ENCODE measurements around the gene ZNF865.

GRCh38 chr19:55621205-55621672, 15.8 kb downstream of the ZNF865 start:
- TF ChIP-seq POLR2A (IDR thresholded peaks at IDR 0.05) (no peak), CTCF (IDR thresholded peaks at IDR 0.05) (no peak)

Measured in lower leg skin (tissue), 3 donors.